ENCODE results near the gene C19orf47.
"Not testable (repeated sequence)": the region's sequence is repeated elsewhere in the genome, so short reads cannot be mapped to it uniquely, and the experiment has no call there.

C19orf47 gene

GRCh38 chr19:40335855-40336600 lies 12.2 kb downstream of the C19orf47 start:
- no peaks in the 10 kb centered on the region for H3K27me3 ChIP-seq (ENCODE audit: insufficient read depth, poor library complexity, severe bottlenecking)
- no peak for TF ChIP-seq CTCF (IDR thresholded peaks at IDR 0.05; ENCODE audit: poor library complexity, severe bottlenecking)
- ATAC-seq (ENCODE audit: low read depth) = no peak
- H3K4me1 ChIP-seq (ENCODE audit: insufficient read depth, poor library complexity, severe bottlenecking) = no peaks in the 10 kb centered on the region
- H3K27ac ChIP-seq (ENCODE audit: poor library complexity, severe bottlenecking) = no peak overlapping the region
- H3K36me3 ChIP-seq (ENCODE audit: low read depth) = peaks cover 57% of the 10 kb centered on the region
- no peak overlapping the region for H3K4me3 ChIP-seq (ENCODE audit: severe bottlenecking)
- no peaks in the 10 kb centered on the region for H3K9me3 ChIP-seq (ENCODE audit: severe bottlenecking)
- no peak for DNase-seq (ENCODE audit: low spot score)

DNA sequence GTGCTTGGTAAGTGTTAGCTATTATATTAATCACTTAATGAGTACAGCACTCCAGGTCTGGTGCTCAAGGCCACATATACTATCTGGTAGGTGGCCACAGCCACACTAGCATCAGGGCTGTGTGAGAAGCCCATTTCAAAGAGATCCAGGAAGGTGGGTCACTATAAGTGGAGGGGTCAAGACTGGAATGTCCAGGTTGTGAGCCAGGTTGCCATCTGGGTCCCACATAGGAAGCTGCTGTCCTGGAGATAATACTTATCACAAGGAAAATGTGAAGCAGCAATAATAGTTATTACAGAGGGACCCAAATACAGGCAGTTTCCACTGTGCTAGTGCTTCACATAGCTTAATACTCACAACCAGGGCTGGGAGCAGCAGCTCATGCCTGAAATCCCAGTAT lies 13.1 kb downstream of the C19orf47 start:
- no peak for TF ChIP-seq CTCF (IDR thresholded peaks at IDR 0.05; ENCODE audit: poor library complexity, severe bottlenecking)
- H3K9me3 ChIP-seq (ENCODE audit: severe bottlenecking) = no peaks in the 10 kb centered on the region
- H3K36me3 ChIP-seq (ENCODE audit: low read depth) = peaks cover 63% of the 10 kb centered on the region

DNA sequence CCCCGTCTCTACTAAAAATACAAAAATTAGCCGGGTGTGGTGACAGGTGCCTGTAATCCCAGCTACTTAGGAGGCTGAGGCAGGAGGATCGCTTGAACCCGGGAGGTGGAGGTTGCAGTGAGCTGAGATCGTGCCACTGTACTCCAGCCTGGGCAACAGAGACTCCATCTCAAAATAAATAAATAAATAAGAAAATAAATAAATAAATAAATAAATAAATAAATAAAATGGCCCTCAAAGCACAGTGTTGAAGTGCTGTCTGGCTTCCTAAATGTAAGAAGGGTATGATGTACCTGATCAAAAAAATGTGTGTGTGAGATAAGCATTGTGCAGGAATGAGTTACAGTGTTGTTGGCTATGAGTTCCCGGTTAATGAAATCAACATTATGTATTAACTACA lies 15.1 kb downstream of the C19orf47 start:
- not testable (repeated sequence) for H3K9me3 ChIP-seq (ENCODE audit: severe bottlenecking); H3K27ac ChIP-seq (ENCODE audit: poor library complexity, severe bottlenecking); ATAC-seq (ENCODE audit: low read depth); H3K4me1 ChIP-seq (ENCODE audit: insufficient read depth, poor library complexity, severe bottlenecking); H3K4me3 ChIP-seq (ENCODE audit: severe bottlenecking); DNase-seq (ENCODE audit: low spot score); H3K27me3 ChIP-seq (ENCODE audit: insufficient read depth, poor library complexity, severe bottlenecking)
- H3K36me3 ChIP-seq (ENCODE audit: low read depth) = peaks cover 60% of the 10 kb centered on the region

More for the DNA sequence above, 13.1 kb downstream of the C19orf47 start:
- H3K27me3 ChIP-seq (ENCODE audit: insufficient read depth, poor library complexity, severe bottlenecking) = no peaks in the 10 kb centered on the region
- no peak for ATAC-seq (ENCODE audit: low read depth)
- no peak overlapping the region for H3K27ac ChIP-seq (ENCODE audit: poor library complexity, severe bottlenecking)
- H3K4me1 ChIP-seq (ENCODE audit: insufficient read depth, poor library complexity, severe bottlenecking) = no peaks in the 10 kb centered on the region
- DNase-seq (ENCODE audit: low spot score) = no peak
- no peak overlapping the region for H3K4me3 ChIP-seq (ENCODE audit: severe bottlenecking)

DNA sequence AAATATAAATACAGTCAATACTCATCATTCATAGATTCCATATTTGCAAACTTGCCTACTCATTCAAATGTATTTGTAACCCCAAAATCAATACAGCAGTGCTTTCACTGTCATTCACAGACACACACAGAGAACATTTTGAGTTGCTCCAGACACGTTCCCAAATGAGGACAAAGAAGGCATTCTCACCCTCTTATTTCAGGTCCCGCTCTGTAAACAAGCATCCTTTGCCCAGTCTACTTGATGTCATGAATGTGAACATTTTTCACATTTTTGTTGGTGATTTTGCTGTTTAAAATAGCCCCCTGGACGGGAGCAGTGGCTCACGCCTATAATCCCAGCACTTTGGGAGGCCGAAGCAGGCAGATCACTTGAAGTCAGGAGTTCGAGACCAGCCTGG lies 15.5 kb downstream of the C19orf47 start:
- Histone ChIP-seq H3K9me3 (ENCODE audit: severe bottlenecking) (no peaks in the 10 kb centered on the region), H3K4me1 (ENCODE audit: insufficient read depth, poor library complexity, severe bottlenecking) (no peaks in the 10 kb centered on the region), H3K27me3 (ENCODE audit: insufficient read depth, poor library complexity, severe bottlenecking) (no peaks in the 10 kb centered on the region), H3K27ac (ENCODE audit: poor library complexity, severe bottlenecking) (no peak overlapping the region), H3K36me3 (ENCODE audit: low read depth) (peaks cover 60% of the 10 kb centered on the region), H3K4me3 (ENCODE audit: severe bottlenecking) (no peak overlapping the region)
- DNase-seq (ENCODE audit: low spot score) = no peak
- no peak for TF ChIP-seq CTCF (IDR thresholded peaks at IDR 0.05; ENCODE audit: poor library complexity, severe bottlenecking)
- ATAC-seq (ENCODE audit: low read depth) = no peak

- Histone ChIP-seq H3K36me3 (ENCODE audit: low read depth) (peaks cover 63% of the 10 kb centered on the region), H3K27me3 (ENCODE audit: insufficient read depth, poor library complexity, severe bottlenecking) (no peaks in the 10 kb centered on the region), H3K9me3 (ENCODE audit: severe bottlenecking) (no peaks in the 10 kb centered on the region), H3K4me3 (ENCODE audit: severe bottlenecking) (no peak overlapping the region), H3K4me1 (ENCODE audit: insufficient read depth, poor library complexity, severe bottlenecking) (no peaks in the 10 kb centered on the region), H3K27ac (ENCODE audit: poor library complexity, severe bottlenecking) (no peak overlapping the region)
- ATAC-seq (ENCODE audit: low read depth) (peak; percentile 73), DNase-seq (ENCODE audit: low spot score) (no peak)
- no peak for TF ChIP-seq CTCF (IDR thresholded peaks at IDR 0.05; ENCODE audit: poor library complexity, severe bottlenecking)
Measured at GRCh38 chr19:40331052-40331451, 17.1 kb downstream of the C19orf47 start.
